ENCODE measurements around the gene RWDD2A. TPM values are rescaled to one million over a fixed set of nuclear protein-coding genes. Genes with fewer than 3 reads are reported as not detected.

Gene RWDD2A
- total RNA-seq, result 8.8 TPM

GRCh38 chr6:83192871-83193746, at the start of gene RWDD2A, which contains the start of gene PGM3:
TSS of gene RWDD2A (plus strand) at chr6:83193357. CDS start at chr6:83194452, 1,095 bp downstream.
TSS of gene PGM3 (minus strand) at chr6:83193265. CDS start at chr6:83191012, 2,253 bp downstream.

Other genes starting within 250 kb of the RWDD2A start
- 21.3 TPM for gene UBE3D, start 127.5 kb upstream of the RWDD2A start, total RNA-seq
- gene DOP1A, start 125.7 kb upstream of the RWDD2A start, total RNA-seq, result 140 TPM
- 71.7 TPM for gene PGM3, start 92 bp upstream of the RWDD2A start, total RNA-seq
- 2.2 TPM for gene ME1, start 237.7 kb downstream of the RWDD2A start, total RNA-seq